SU-DHL-6 (cell line): ENCODE data around the gene ASNSD1.

Source experiments
- H2AFZ ChIP-seq: fragments of 200-600 bp; sonication (generic); 2 replicates; pipeline ENCODE4 v1.6.1; 2014; ENCODE audit warnings: low read depth, mild to moderate bottlenecking, moderate library complexity, mixed read lengths, antibody characterized with exemption, low read length; ENCODE audit not compliant: severe bottlenecking
- H3F3A ChIP-seq: fragments of 200-600 bp; shearing (Covaris generic); 2 replicates; pipeline ENCODE4 v1.6.0; 2016; ENCODE audit warnings: antibody characterized with exemption, mild to moderate bottlenecking; ENCODE audit not compliant: insufficient read depth
- H3K27ac ChIP-seq: fragments of 200-600 bp; sonication (generic); 2 replicates; pipeline ENCODE4 v1.5.1; 2016; ENCODE audit warnings: low read depth, mild to moderate bottlenecking, low read length, moderate library complexity, mixed read lengths
- H3K27me3 ChIP-seq: fragments of 200-600 bp; sonication (generic), shearing (Covaris generic); 2 replicates; pipeline ENCODE4 v1.6.0; 2014; ENCODE audit warnings: mild to moderate bottlenecking, low read length
- H3K36me3 ChIP-seq: fragments of 200-600 bp; sonication (generic); 2 replicates; pipeline ENCODE4 v1.6.1; 2014; ENCODE audit warnings: mild to moderate bottlenecking, low read length, mixed read lengths
- H3K4me2 ChIP-seq: fragments of 300-600, 200-600 bp; shearing (Covaris generic), sonication (generic); 2 replicates; pipeline ENCODE4 v1.6.0; 2014; ENCODE audit warnings: low read length, low read depth, mild to moderate bottlenecking; ENCODE audit not compliant: poor library complexity, severe bottlenecking
- H3K4me3 ChIP-seq: fragments of 200-600 bp; sonication (generic); 2 replicates; pipeline ENCODE4 v1.5.1; 2014; ENCODE audit warnings: antibody characterized with exemption, low read length, mild to moderate bottlenecking, mixed read lengths; ENCODE audit not compliant: insufficient read depth, poor library complexity, severe bottlenecking
- H3K79me2 ChIP-seq: fragments of 200-600 bp; sonication (generic); 2 replicates; pipeline ENCODE4 v1.6.1; 2014; ENCODE audit warnings: mild to moderate bottlenecking, low read length, moderate library complexity; ENCODE audit not compliant: insufficient read depth
- H3K9ac ChIP-seq: fragments of 200-600 bp; sonication (generic); 2 replicates; pipeline ENCODE4 v1.7.0; 2014; ENCODE audit warnings: mild to moderate bottlenecking, low read length
- H3K9me2 ChIP-seq: fragments of 200-600 bp; sonication (generic); replicated peaks from 2 replicates; pipeline ENCODE4 v1.6.1; 2014; ENCODE audit warnings: low read length; ENCODE audit not compliant: insufficient read depth
- H3K9me3 ChIP-seq: fragments of 200-600 bp; sonication (generic); 2 replicates; pipeline ENCODE4 v1.6.1; 2014; ENCODE audit warnings: low read length, mixed read lengths; ENCODE audit not compliant: insufficient read depth
- H4K20me1 ChIP-seq: fragments of 200-600 bp; sonication (generic); 2 replicates; pipeline ENCODE4 v1.6.1; 2014; ENCODE audit warnings: low read depth, mild to moderate bottlenecking, antibody characterized with exemption, low read length, moderate library complexity, mixed read lengths
- EZH2phosphoT487 ChIP-seq: fragments of 200-600 bp; sonication (generic), shearing (Covaris generic); conservative IDR thresholded peaks from 2 replicates; pipeline ENCODE4 v1.6.1; 2018; ENCODE audit warnings: mild to moderate bottlenecking, antibody characterized with exemption, low read length, moderate library complexity, mixed read lengths
- TF ChIP-seq, protein P1 (sequence below): fragments of 200-600 bp; sonication (generic); IDR thresholded peaks from one replicate; pipeline ENCODE4 v1.5.1; 2017; ENCODE audit warnings: antibody characterized with exemption, mild to moderate bottlenecking, low read length, moderate library complexity; ENCODE audit not compliant: insufficient read depth, poor library complexity, severe bottlenecking

The ASNSD1 gene

DNA sequence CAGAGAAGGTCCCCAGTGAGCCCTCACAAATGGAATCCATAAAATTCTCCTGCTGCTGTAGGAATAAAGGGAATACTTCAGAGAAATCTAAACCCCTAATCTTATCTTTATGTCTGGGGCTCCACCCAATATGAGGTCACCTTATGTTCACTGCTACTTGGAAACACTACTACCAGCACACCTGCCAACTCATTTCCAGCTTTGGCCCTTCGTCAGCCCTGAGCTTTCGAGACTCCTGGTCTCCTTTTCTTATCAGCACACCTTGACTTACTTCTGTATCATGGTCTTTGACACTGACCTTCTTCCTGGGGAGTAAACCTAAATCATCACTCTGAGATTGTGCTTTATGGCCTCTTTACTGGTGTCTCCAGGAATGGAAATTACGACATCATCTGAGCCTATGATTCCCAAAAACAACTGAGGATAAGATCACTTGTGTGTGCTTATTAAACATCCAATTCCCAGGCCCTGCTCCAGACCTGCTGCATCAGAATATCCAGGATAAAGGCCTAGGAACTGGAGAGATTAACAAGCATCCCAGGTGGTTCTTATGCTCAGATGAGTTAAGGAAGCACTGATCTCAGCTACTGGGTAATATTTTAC lies 22.2 kb upstream of the ASNSD1 start:
- no peaks in the 10 kb centered on the region for H3K9me2 ChIP-seq
- H3K27me3 ChIP-seq, result no peaks in the 10 kb centered on the region
- H4K20me1 ChIP-seq, result no peaks in the 10 kb centered on the region
- no peak overlapping the region for H3K4me2 ChIP-seq
- TF ChIP-seq EZH2phosphoT487, result no peak
- TF ChIP-seq, protein P1, sequence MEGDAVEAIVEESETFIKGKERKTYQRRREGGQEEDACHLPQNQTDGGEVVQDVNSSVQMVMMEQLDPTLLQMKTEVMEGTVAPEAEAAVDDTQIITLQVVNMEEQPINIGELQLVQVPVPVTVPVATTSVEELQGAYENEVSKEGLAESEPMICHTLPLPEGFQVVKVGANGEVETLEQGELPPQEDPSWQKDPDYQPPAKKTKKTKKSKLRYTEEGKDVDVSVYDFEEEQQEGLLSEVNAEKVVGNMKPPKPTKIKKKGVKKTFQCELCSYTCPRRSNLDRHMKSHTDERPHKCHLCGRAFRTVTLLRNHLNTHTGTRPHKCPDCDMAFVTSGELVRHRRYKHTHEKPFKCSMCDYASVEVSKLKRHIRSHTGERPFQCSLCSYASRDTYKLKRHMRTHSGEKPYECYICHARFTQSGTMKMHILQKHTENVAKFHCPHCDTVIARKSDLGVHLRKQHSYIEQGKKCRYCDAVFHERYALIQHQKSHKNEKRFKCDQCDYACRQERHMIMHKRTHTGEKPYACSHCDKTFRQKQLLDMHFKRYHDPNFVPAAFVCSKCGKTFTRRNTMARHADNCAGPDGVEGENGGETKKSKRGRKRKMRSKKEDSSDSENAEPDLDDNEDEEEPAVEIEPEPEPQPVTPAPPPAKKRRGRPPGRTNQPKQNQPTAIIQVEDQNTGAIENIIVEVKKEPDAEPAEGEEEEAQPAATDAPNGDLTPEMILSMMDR, result no peak
- H3K79me2 ChIP-seq, result no peaks in the 10 kb centered on the region
- H3K36me3 ChIP-seq, result no peaks in the 10 kb centered on the region
- H2AFZ ChIP-seq, result no peak overlapping the region
- H3K27ac ChIP-seq, result no peak overlapping the region
- no peak overlapping the region for H3K9ac ChIP-seq
- no peaks in the 10 kb centered on the region for H3K9me3 ChIP-seq
- H3K4me3 ChIP-seq, result no peak overlapping the region
- H3F3A ChIP-seq, result no peaks in the 10 kb centered on the region

DNA sequence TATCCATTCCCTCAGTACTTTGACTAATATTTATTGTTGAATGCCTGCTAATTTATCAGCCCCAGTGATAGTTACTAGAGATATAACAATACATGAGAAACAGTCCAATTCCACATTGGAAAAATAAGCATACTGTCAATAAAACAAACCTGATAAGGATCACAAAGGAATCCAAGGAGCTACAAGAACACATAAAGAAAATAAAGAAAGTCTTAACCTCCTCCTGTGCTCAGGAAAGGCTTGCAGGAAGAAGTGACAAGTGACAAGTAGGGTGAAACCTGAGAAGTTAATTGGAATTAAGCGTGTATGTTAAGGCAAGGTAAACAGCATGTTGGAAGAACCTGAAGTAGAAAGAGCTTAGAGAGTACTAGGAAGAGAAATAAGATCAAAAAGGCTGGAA lies 20.3 kb upstream of the ASNSD1 start:
- H3K4me2 ChIP-seq, result no peak overlapping the region
- no peak overlapping the region for H3K4me3 ChIP-seq
- H4K20me1 ChIP-seq, result no peaks in the 10 kb centered on the region
- no peaks in the 10 kb centered on the region for H3K79me2 ChIP-seq
- H3K9me2 ChIP-seq, result no peaks in the 10 kb centered on the region
- TF ChIP-seq EZH2phosphoT487, result no peak
- H3K9ac ChIP-seq, result no peak overlapping the region
- no peaks in the 10 kb centered on the region for H3K36me3 ChIP-seq
- no peak overlapping the region for H3K27ac ChIP-seq
- H2AFZ ChIP-seq, result no peak overlapping the region
- H3K9me3 ChIP-seq, result no peaks in the 10 kb centered on the region
- no peaks in the 10 kb centered on the region for H3F3A ChIP-seq
- no peaks in the 10 kb centered on the region for H3K27me3 ChIP-seq

DNA sequence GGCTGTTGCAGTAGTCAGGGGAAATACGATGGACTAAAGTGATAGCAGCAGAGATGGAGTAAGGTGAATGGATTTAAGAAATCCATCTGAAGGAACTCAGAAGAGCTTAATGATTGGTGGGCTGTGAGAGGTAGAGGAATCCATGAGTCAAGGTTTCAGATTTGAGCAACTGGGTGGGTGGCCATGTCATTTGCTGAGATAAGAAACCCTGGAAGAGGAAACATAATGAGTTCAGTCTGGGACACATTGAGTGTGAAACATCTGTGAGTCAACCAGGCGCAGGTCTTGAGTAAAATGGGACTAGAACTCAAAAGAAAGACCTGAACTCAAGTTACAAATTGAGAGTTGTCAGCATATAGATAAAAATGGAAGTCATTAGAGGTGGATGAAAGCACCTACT lies 19.7 kb upstream of the ASNSD1 start:
- H3K9me2 ChIP-seq, result no peaks in the 10 kb centered on the region
- no peak overlapping the region for H3K9ac ChIP-seq
- H3K79me2 ChIP-seq, result no peaks in the 10 kb centered on the region
- TF ChIP-seq, protein P1, result no peak
- no peak for TF ChIP-seq EZH2phosphoT487
- no peak overlapping the region for H3K4me2 ChIP-seq
- H3K4me3 ChIP-seq, result no peak overlapping the region
- H3K27me3 ChIP-seq, result no peaks in the 10 kb centered on the region
- H3K9me3 ChIP-seq, result no peaks in the 10 kb centered on the region
- H2AFZ ChIP-seq, result no peak overlapping the region
- H3K36me3 ChIP-seq, result no peaks in the 10 kb centered on the region
- H3K27ac ChIP-seq, result no peak overlapping the region
- no peaks in the 10 kb centered on the region for H3F3A ChIP-seq
- no peaks in the 10 kb centered on the region for H4K20me1 ChIP-seq

GRCh38 chr2:189646521-189646920 lies 14.7 kb upstream of the ASNSD1 start:
- no peaks in the 10 kb centered on the region for H4K20me1 ChIP-seq
- no peak for TF ChIP-seq EZH2phosphoT487
- TF ChIP-seq, protein P1, result no peak
- H2AFZ ChIP-seq, result no peak overlapping the region
- H3K4me3 ChIP-seq, result no peak overlapping the region
- H3K9ac ChIP-seq, result no peak overlapping the region
- no peaks in the 10 kb centered on the region for H3F3A ChIP-seq
- H3K79me2 ChIP-seq, result no peaks in the 10 kb centered on the region
- no peaks in the 10 kb centered on the region for H3K36me3 ChIP-seq
- H3K27me3 ChIP-seq, result no peaks in the 10 kb centered on the region
- no peak overlapping the region for H3K4me2 ChIP-seq
- H3K9me2 ChIP-seq, result no peaks in the 10 kb centered on the region
- no peak overlapping the region for H3K27ac ChIP-seq
- H3K9me3 ChIP-seq, result no peaks in the 10 kb centered on the region
